GM12864 (cell line): ENCODE data around the gene CLDN9.

Experiments used
- DNase-seq: peaks from one replicate; pipeline ENCODE4 v3.0.0-alpha.2; 2011; ENCODE audit warnings: low read depth
- H3K4me3 ChIP-seq: 2 replicates; pipeline ENCODE4 v1.5.1; 2011; ENCODE audit warnings: mild to moderate bottlenecking, low read depth, low read length, control low read depth
- CTCF ChIP-seq: IDR thresholded peaks from 2 replicates; pipeline ENCODE4 v1.5.1; 2011; ENCODE audit warnings: low read depth, mild to moderate bottlenecking, moderate library complexity, low read length, control low read depth, inconsistent platforms; ENCODE audit errors: missing control alignments

CLDN9 gene

GRCh38 chr16:2999929-3000328, 12.8 kb upstream of the CLDN9 start:
- TF ChIP-seq CTCF, result no peak
- H3K4me3 ChIP-seq, result no peak overlapping the region
- DNase-seq, result no peak

GRCh38 chr16:3000540-3000939, 12.2 kb upstream of the CLDN9 start:
- no peak for DNase-seq
- TF ChIP-seq CTCF, result no peak
- H3K4me3 ChIP-seq, result no peak overlapping the region

- no peak for DNase-seq
- no peak for TF ChIP-seq CTCF
- no peak overlapping the region for H3K4me3 ChIP-seq
Observed at GRCh38 chr16:3001316-3001715, 11.4 kb upstream of the CLDN9 start.

GRCh38 chr16:3003582-3004270, 9.0 kb upstream of the CLDN9 start:
- DNase-seq, result peak; percentile 96
- peak; percentile 34 for TF ChIP-seq CTCF
- no peak overlapping the region; the same call in 1 of the 2 replicates for H3K4me3 ChIP-seq

- H3K4me3 ChIP-seq, result no peak overlapping the region; the same call in 1 of the 2 replicates
- DNase-seq, result no peak
- no peak for TF ChIP-seq CTCF
Observed at GRCh38 chr16:3004319-3004718, 8.4 kb upstream of the CLDN9 start.

- no peak for TF ChIP-seq CTCF
- DNase-seq, result no peak
- no peak overlapping the region for H3K4me3 ChIP-seq
Observed at GRCh38 chr16:3004781-3005284, 7.9 kb upstream of the CLDN9 start.
